PC-3 (cell line): ENCODE results near the gene CUEDC1. TPM values are rescaled to one million over a fixed set of nuclear protein-coding genes. Genes with fewer than 3 reads are reported as not detected.

Experiments
- ATAC-seq: fragments of 200-7000 bp; cut with Tn5 transposase; 2 replicates; pipeline ENCODE4 v1.9.1; 2020; ENCODE audit warnings: mild to moderate bottlenecking, moderate library complexity
- BruUV-seq: library from RNA; stranded (reverse); fragments of 400-500 nt; replicated peaks from 2 replicates; lab custom pipeline; 2021; lab: Mats Ljungman, UMichigan
- CTCF ChIA-PET: fragments of 300-600 bp; sonication (Branson Sonifier 250); formaldehyde crosslinking; loops from one replicate; lab custom pipeline; 2022; ENCODE audit warnings: antibody characterized with exemption; lab: Charles Lee
- POLR2A ChIA-PET: fragments of 300-600 bp; sonication (Branson Sonifier 250); formaldehyde crosslinking; loops from one replicate; lab custom pipeline; 2022; ENCODE audit warnings: antibody characterized with exemption; ENCODE audit not compliant: unreplicated experiment; lab: Charles Lee
- DNase-seq: peaks from one replicate; pipeline ENCODE4 v3.0.0-alpha.2; 2015
- H2AFZ ChIP-seq: fragments of 300-600 bp; sonication (generic); 2 replicates; pipeline ENCODE4 v1.6.0; 2016; ENCODE audit warnings: antibody characterized with exemption, low read length
- H3F3A ChIP-seq: fragments of 300-600 bp; sonication (generic); one replicate; pipeline ENCODE4 v1.6.0; 2017; ENCODE audit warnings: antibody characterized with exemption, low read length, control low read depth, mild to moderate bottlenecking; ENCODE audit not compliant: unreplicated experiment
- H3K27ac ChIP-seq: fragments of 300-600 bp; sonication (generic); 2 replicates; pipeline ENCODE4 v1.5.1; 2016; ENCODE audit warnings: mild to moderate bottlenecking, low read length
- H3K27me3 ChIP-seq: fragments of 300-600 bp; sonication (generic); 2 replicates; pipeline ENCODE4 v1.6.1; 2016; ENCODE audit warnings: low read length, mixed read lengths
- H3K36me3 ChIP-seq: fragments of 300-600 bp; sonication (generic); 2 replicates; pipeline ENCODE4 v1.6.1; 2016; ENCODE audit warnings: low read depth, mixed run types, low read length, mixed read lengths
- H3K4me1 ChIP-seq: fragments of 300-600 bp; sonication (generic); 2 replicates; pipeline ENCODE4 v1.5.1; 2016; ENCODE audit warnings: low read length; ENCODE audit not compliant: insufficient read depth
- H3K4me2 ChIP-seq: fragments of 300-600 bp; sonication (generic); 2 replicates; pipeline ENCODE4 v1.6.0; 2016; ENCODE audit warnings: low read length
- H3K4me3 ChIP-seq: fragments of 300-600 bp; sonication (generic); 2 replicates; pipeline ENCODE4 v1.5.1; 2016; ENCODE audit warnings: mild to moderate bottlenecking, low read length, mixed read lengths
- H3K79me2 ChIP-seq: fragments of 300-600 bp; sonication (generic); 2 replicates; pipeline ENCODE4 v1.6.1; 2017; ENCODE audit warnings: low read length, mixed read lengths
- H3K9ac ChIP-seq: fragments of 300-600 bp; sonication (generic); 2 replicates; pipeline ENCODE4 v1.6.0; 2016; ENCODE audit warnings: mild to moderate bottlenecking, low read length
- H3K9me2 ChIP-seq: fragments of 300-600 bp; sonication (generic); replicated peaks from 2 replicates; pipeline ENCODE4 v1.6.1; 2016; ENCODE audit warnings: mixed run types, low read length, mixed read lengths
- H3K9me3 ChIP-seq: fragments of 300-600 bp; sonication (generic); 2 replicates; pipeline ENCODE4 v1.6.1; 2016; ENCODE audit warnings: low read length, mixed read lengths
- H4K20me1 ChIP-seq: fragments of 300-600 bp; sonication (generic); 2 replicates; pipeline ENCODE4 v1.6.1; 2016; ENCODE audit warnings: low read length, mixed read lengths
- CTCF ChIP-seq: fragments of 300-600 bp; sonication (generic); conservative IDR thresholded peaks from 2 replicates; pipeline ENCODE4 v1.5.1; 2017; ENCODE audit warnings: antibody characterized with exemption, low read depth, mild to moderate bottlenecking, low read length
- EZH2 ChIP-seq: fragments of 300-600 bp; sonication (generic); IDR thresholded peaks from one replicate; pipeline ENCODE4 v1.6.1; 2017; ENCODE audit warnings: antibody characterized with exemption, mild to moderate bottlenecking, low read length; ENCODE audit not compliant: unreplicated experiment
- EZH2phosphoT487 ChIP-seq: fragments of 300-600 bp; sonication (generic); IDR thresholded peaks from 2 replicates; pipeline ENCODE4 v1.6.1; 2018; ENCODE audit warnings: mild to moderate bottlenecking, antibody characterized with exemption, low read length, borderline replicate concordance
- intact Hi-C: fragments of 100-400 bp; cut with micrococcal nuclease; formaldehyde crosslinking; loops from 2 replicates; pipeline ENCODE4 v1.9.0; 2023
- total RNA-seq: library from RNA; depleted of rRNA; stranded (reverse); fragments of >200 nt; gene quantifications from 2 replicates; pipeline ENCODE4 v1.2.3, GENCODE V29; 2014

Gene CUEDC1
- total RNA-seq, 1 experiment from 2014 or later: 31.6 TPM

- no peaks in the 10 kb centered on the region for H3K9me3 ChIP-seq
- TF ChIP-seq CTCF (peak; percentile 80), EZH2phosphoT487 (no peak), EZH2 (no peak)
- peak; percentile 99 for DNase-seq
- peaks cover 4% of the 10 kb centered on the region; the same call in 1 of the 2 replicates for H3K79me2 ChIP-seq
- peak overlapping the region; percentile 71 for H3K4me2 ChIP-seq
- BruUV-seq: no TSS peak
- H3F3A ChIP-seq: peaks cover 13% of the 10 kb centered on the region
- CTCF ChIA-PET: interaction anchor here (0.6 to 1.2 kb wide), 12 partner anchors 11 to 124 kb away, joined by 3 to 13 read pairs (median 7); no protein-coding TSS in a partner anchor
- peak overlapping the region; percentile 65 for H3K27ac ChIP-seq
- no peaks in the 10 kb centered on the region for H3K9me2 ChIP-seq
- intact Hi-C loops: loop anchor here (1.0 to 2.0 kb wide), 7 partner anchors 15 to 120 kb away; partner anchors contain the start of gene MRPS23
- peaks cover 16% of the 10 kb centered on the region; the same call in 1 of the 2 replicates for H3K36me3 ChIP-seq
- H3K27me3 ChIP-seq: no peaks in the 10 kb centered on the region
- POLR2A ChIA-PET: interaction anchor here (0.6 to 0.8 kb wide), 5 partner anchors 72 to 893 kb away, joined by 3 to 5 read pairs (median 4); partner anchors contain the start of gene VEZF1
- peak overlapping the region; percentile 16; the same call in 1 of the 2 replicates for H3K4me3 ChIP-seq
- H4K20me1 ChIP-seq: no peaks in the 10 kb centered on the region
- peak; percentile 80 for ATAC-seq
- H3K9ac ChIP-seq: peak overlapping the region; percentile 58
- 0 out of 2 replicates have a peak overlapping the region, but pooled peaks have one; percentile 13 for H2AFZ ChIP-seq
- peaks cover 70% of the 10 kb centered on the region for H3K4me1 ChIP-seq
Measured at GRCh38 chr17:57875290-57876022, 79.8 kb downstream of the CUEDC1 start.

DNA sequence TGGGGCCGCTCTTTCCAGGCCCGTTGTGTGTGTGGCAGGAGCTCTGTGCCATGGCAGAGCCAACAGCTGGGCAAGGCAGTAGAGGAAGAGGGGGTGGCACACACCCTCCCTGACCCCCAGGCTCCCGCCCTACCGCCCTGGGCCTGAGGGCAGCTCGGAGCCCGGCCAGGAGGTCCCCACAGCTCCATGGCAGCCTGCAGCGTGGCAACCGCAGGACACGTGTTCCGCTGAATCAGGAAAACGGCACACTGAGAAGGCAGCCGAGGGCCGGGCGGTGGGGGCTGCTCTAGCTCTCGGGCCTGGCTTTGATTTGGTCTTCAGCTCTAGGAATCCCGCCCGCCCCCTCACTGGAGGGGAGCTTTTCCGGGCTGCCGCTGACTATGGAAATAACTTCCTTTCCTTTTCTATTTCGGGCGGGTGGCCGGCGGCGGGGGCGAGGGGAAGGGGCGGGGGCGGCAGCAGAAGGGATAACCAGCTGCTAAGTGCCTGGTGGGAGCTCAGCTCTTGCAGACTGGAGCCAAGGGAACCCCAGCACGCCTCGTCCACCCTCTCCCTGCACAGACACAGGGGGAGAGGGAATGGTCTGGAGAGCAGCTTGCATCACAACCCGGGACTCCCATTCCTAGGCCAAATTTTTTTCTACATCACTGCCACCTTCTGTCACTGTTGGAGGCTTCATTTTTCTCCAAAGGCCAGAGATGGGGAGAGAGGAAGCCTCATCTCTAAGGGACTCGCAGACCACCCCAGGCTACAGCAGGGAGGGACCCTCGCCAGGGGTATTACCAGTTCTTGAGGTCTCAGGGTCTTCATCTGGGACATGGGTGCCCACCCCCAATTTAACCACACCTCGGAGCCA is 80.5 kb downstream of the CUEDC1 start:
- peaks cover 70% of the 10 kb centered on the region for H3K4me1 ChIP-seq
- H3K36me3 ChIP-seq: peaks cover 21% of the 10 kb centered on the region
- no peaks in the 10 kb centered on the region for H3K27me3 ChIP-seq
- H4K20me1 ChIP-seq: no peaks in the 10 kb centered on the region
- H3K9me3 ChIP-seq: no peaks in the 10 kb centered on the region
- DNase-seq (no peak), ATAC-seq (no peak)
- no peak for TF ChIP-seq EZH2
- TF ChIP-seq EZH2phosphoT487: no peak
- TF ChIP-seq CTCF: no peak
- peak overlapping the region; percentile 58 for H3K9ac ChIP-seq
- no peaks in the 10 kb centered on the region for H3K9me2 ChIP-seq
- peak overlapping the region; percentile 65 for H3K27ac ChIP-seq
- BruUV-seq: no TSS peak
- peaks cover 4% of the 10 kb centered on the region; the same call in 1 of the 2 replicates for H3K79me2 ChIP-seq
- no peak overlapping the region for H2AFZ ChIP-seq
- POLR2A ChIA-PET: interaction anchor here (0.6 to 0.8 kb wide), 4 partner anchors 79 to 892 kb away, joined by 3 to 5 read pairs (median 4); partner anchors contain the start of gene VEZF1
- CTCF ChIA-PET: interaction anchor here (0.6 to 1.2 kb wide), 11 partner anchors 11 to 125 kb away, joined by 3 to 13 read pairs (median 8); no protein-coding TSS in a partner anchor
- intact Hi-C loops: loop anchor here (1.0 to 2.0 kb wide), 7 partner anchors 16 to 121 kb away; partner anchors contain the start of gene MRPS23
- peak overlapping the region; percentile 71 for H3K4me2 ChIP-seq
- H3K4me3 ChIP-seq: peak overlapping the region; percentile 16; the same call in 1 of the 2 replicates
- peaks cover 5% of the 10 kb centered on the region for H3F3A ChIP-seq
